ENCODE measurements around the gene RRAGD. TPM values are rescaled to one million over a fixed set of nuclear protein-coding genes. Genes with fewer than 3 reads are reported as not detected.

RRAGD gene
- total and polyA plus RNA-seq, 2 of the 8 experiments (the other 6 are each of a cell fraction or from before 2014, with no cell fraction given) = 7.2 to 30.8 TPM

DNA sequence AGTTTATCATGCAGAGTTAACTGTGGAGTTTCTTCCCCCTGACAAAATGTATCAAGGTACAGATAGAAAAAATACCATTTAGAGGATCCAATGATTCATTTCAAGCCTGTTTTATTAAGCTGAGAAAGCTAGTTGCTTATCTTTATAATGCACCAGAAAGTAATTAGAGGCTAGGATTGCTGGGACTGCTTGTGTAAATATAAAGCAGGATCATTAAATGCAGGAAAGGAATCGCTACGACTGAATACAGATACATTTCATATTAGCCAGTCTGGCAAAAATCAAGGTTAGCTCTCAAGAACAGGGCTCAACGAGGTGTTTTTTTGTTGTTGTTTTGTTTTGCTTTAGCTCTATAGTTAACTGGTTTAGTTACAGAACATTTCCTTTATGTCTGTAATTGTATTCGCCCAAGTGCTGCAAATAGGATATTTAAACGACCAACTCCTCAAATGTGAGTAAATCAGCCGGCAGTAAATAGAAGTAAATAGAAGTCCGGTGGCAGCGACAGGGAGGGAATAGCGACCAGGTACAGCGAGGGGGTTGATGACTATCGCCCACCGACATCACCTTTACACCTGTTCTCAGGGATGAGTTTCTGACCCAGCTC lies 60.3 kb downstream of the RRAGD start (continued):
- TF ChIP-seq EZH2 (IDR thresholded peaks at IDR 0.05; ENCODE audit: low read depth, low read length, severe bottlenecking) (no peak), POLR2AphosphoS5 (IDR thresholded peaks at IDR 0.05; ENCODE audit: low read depth, low read length) (no peak), SAP30 (IDR thresholded peaks at IDR 0.05; ENCODE audit: insufficient read depth, insufficient replicate concordance, low read length) (no peak)
